ENCODE measurements around the gene CRX. TPM values are rescaled to one million over a fixed set of nuclear protein-coding genes. Genes with fewer than 3 reads are reported as not detected.
"Not testable (repeated sequence)": the region's sequence is repeated elsewhere in the genome, so short reads cannot be mapped to it uniquely, and the experiment has no call there.

CRX gene
- total RNA-seq: not detected in 2 replicates

- DNase-seq (ENCODE audit: low read depth): no peak
- no peak within 1 kb of the TSS for H3K4me3 ChIP-seq (ENCODE audit: low read depth, low read length)
- TF ChIP-seq CTCF (conservative IDR thresholded peaks at IDR 0.05; ENCODE audit: low read depth, low read length): no peak
Observed at GRCh38 chr19:47821460-47822020, at the start of gene CRX. Gene CRX, plus strand, starts transcription at chr19:47821937. Its CDS starts 12,507 bp downstream, at chr19:47834444.

GRCh38 chr19:47776568-47776967, 45.2 kb upstream of the CRX start:
- no peak overlapping the region for H3K4me3 ChIP-seq (ENCODE audit: low read depth, low read length)
- TF ChIP-seq CTCF (conservative IDR thresholded peaks at IDR 0.05; ENCODE audit: low read depth, low read length): no peak
- DNase-seq (ENCODE audit: low read depth): no peak

- DNase-seq (ENCODE audit: low read depth): not testable (repeated sequence)
- H3K4me3 ChIP-seq (ENCODE audit: low read depth, low read length): peak overlapping the region; percentile 98
Observed at GRCh38 chr19:47777245-47778048, 44.3 kb upstream of the CRX start.

- no peak for DNase-seq (ENCODE audit: low read depth)
- peak within 1 kb of the TSS; percentile 98 for H3K4me3 ChIP-seq (ENCODE audit: low read depth, low read length)
- TF ChIP-seq CTCF (conservative IDR thresholded peaks at IDR 0.05; ENCODE audit: low read depth, low read length): no peak
Observed at GRCh38 chr19:47778049-47778953, 43.4 kb upstream of the CRX start, which contains the start of gene SELENOW. Gene SELENOW, plus strand, starts transcription at chr19:47778703. Its CDS starts 83 bp downstream, at chr19:47778786.

GRCh38 chr19:47778954-47779351, 42.8 kb upstream of the CRX start:
- no peak for DNase-seq (ENCODE audit: low read depth)
- H3K4me3 ChIP-seq (ENCODE audit: low read depth, low read length): peak overlapping the region; percentile 98
- no peak for TF ChIP-seq CTCF (conservative IDR thresholded peaks at IDR 0.05; ENCODE audit: low read depth, low read length)

GRCh38 chr19:47779524-47780214, 42.1 kb upstream of the CRX start:
- no peak for TF ChIP-seq CTCF (conservative IDR thresholded peaks at IDR 0.05; ENCODE audit: low read depth, low read length)
- DNase-seq (ENCODE audit: low read depth): no peak
- H3K4me3 ChIP-seq (ENCODE audit: low read depth, low read length): peak overlapping the region; percentile 98

Data from epithelial cell of proximal tubule (primary cell).